GM18499 (cell line): ENCODE results near the gene NR4A2.

Source experiments
- ATAC-seq: cut with Tn5 transposase; IDR thresholded peaks from one replicate; pipeline ENCODE4 v1.9.1; 2021; ENCODE audit warnings: moderate number of reproducible peaks; ENCODE audit not compliant: insufficient read depth, unreplicated experiment

NR4A2 gene

DNA sequence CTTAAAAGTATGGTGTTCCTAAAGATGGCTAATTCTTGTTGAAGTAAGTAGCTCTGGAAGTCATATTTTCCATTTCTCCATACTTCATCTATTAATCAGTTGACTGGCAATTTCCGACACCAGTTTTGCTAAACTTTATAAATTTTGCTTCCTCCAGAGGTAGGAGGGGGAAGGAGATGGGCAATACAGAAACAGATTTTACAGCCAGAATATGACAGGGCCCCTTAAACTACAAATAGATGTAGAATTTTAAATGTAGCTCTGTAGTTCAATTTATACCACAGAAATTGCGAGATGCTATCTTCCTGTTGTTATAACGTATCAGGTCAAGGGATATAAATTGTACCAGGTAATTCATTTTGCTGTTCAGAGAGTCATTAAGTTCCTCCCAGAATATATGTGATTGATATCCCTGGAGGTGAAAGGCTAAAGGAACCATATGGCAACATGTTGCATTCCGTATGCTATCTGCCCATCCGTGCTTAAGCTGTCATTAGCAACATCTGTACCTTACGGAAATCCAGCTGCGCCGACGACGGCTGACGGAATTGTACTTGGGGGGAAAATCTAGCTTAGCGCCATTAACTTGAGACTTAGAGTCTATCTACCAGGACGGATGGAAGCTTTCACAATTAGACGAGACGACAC, 8.4 kb upstream of the NR4A2 start:
- no peak for ATAC-seq

DNA sequence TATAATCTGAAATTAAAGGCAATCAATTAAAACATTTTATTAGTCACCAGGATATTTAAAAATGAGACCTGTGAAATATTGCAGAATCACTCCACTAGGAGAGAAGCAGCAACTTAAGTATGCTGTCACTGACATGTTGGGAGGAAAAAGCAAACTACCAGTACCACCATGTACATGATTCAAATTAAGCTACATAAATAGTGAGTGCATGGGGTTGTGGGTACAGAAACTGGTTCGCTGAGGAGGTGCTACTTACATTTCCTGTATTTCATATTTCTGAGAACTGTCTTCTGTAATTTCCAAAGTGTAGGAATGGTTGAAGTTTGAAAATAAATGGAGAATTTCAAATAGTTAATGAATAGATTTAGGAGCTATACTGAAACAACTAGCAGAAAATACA, 7.9 kb upstream of the NR4A2 start:
- no peak for ATAC-seq

DNA sequence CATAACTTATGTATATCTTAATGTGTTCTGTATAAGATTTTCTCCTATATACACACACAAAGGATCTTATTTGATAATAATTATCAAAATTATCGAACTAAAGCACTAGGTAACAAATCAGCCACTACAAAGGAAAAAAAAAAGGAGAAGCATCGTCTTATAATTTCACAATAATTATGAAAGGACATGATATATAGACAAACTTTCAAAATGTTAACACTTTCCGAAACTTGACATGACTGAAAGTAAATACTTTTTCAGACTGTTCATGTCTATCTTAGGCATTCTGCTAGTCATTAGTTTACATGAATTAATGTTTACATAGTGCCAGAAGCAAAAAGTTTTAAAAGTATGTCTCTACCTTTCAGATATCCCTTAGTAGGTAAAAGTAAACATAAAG, 7.3 kb upstream of the NR4A2 start:
- ATAC-seq: no peak

DNA sequence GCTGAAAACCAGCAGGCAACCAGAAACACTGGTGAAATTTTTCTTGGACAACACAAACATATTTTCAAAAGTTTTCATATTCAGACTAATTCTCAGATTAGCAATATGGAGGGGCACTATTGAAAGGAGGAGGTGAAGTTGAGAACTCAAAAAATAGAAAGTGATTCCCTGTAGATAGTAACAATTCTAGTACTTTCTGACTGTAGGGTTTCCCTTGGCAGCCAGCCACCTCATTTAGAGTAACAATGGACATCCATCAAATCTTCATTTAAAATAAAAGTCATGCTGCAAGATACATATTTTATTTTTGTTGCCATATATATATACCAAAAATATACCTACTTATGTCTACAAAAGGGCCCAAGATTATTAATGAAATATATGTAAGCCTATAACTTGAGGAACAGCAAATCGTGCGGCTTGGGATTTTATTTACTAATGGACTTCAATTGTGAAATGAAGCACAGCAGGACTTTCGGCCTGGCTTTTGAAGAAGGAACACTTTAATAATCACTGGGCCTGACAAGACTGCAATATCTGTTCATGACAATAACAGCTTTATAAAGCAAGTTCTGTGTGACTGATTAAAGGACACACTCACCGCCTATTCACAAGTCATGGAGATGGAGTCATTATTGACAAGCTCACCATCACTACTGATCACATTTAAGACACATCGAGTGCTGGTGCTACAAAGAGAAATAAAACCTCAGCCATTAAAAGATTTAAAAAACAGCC, 6.8 kb upstream of the NR4A2 start:
- no peak for ATAC-seq

DNA sequence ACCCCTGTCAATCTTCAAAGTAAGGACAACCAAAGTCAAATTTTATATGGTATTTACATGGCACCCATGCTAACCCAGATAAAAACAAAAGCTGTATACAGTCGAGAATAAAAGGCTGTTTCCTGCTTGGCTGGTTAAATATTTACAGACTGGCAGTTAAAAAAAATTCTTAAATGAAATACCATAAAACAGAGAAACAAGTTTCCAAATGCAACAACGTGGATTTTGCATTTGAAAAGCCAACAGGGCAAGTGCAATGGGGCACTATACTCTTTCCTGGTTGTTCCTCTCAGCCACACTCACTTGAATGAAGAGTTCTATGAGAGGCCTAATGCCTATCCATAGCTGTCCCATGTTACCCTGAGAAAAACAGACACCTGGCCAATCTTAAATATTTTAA, 6.1 kb upstream of the NR4A2 start:
- ATAC-seq: no peak

DNA sequence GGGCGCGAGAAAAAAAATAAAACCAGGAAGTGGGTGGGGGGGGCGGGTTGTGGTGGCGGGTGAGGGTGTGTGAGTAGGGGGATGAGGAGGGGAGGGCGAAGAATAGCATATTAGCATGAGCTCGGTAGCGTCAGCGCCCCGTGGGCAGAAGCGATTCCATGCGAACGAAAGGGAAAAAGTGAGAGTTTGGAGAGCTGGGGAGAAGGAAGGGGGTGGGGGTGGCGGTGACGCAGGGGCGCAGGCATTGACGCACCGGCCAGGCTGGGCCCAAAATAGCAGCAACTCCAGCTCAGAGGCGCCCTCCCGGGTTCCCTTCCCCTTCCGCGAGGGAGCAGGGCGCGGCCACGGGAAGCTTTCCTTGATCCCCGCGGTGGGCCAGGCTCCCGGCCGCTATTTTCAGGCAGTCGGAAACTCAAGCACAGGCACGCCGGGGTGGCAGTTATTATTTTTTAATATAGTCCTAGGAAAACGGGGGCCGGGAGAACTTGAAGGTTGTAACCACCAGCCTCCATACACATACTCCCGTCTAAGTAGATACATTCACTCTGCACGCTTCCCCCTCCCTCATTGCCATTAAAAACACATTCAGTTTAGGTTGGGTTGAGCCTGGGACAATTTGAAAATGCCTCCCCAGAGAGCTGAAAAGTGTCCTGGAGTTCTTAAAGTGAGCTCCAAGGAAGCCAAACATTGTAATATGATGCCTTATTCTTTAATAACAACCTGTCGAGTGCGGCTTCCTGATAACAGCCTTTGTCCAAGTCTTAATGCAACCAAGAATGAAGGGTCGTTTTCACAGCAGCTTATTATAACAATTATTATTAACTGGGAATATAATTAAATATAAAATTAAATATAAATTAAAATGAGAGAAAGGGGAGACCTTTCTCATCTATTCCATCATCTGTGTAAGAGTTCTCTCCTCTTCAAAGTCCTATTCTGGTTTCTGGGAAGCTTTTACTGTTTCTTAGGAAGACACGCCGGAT, 2.3 kb upstream of the NR4A2 start:
- no peak for ATAC-seq

DNA sequence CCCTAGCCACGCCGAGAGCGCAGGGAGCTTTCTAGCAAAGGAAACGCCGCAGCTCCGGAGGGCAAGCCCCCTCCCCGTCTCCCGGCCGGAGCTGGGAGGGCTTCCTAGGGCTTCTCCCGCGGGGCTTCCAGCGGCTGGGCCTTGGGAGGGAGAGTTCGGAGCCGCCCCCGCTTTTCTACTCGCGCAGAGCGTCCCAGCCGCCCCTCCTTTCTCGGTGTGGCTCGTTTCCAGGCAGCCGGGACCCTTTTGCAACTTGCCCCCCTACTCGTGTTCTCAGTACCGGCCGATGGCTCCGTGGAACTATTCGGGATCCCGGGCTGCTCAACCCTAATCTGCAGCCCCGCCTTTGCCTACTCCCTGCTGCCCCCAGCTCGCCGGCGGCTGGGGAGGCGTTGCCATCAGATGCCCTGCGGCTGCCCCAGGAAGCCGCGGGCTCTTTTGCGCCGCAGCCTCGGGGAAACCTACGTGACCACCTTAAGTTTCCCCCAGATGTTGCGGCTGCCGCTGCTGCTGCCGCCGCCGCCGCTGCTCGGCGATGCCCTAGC, 1.5 kb upstream of the NR4A2 start:
- no peak for ATAC-seq

DNA sequence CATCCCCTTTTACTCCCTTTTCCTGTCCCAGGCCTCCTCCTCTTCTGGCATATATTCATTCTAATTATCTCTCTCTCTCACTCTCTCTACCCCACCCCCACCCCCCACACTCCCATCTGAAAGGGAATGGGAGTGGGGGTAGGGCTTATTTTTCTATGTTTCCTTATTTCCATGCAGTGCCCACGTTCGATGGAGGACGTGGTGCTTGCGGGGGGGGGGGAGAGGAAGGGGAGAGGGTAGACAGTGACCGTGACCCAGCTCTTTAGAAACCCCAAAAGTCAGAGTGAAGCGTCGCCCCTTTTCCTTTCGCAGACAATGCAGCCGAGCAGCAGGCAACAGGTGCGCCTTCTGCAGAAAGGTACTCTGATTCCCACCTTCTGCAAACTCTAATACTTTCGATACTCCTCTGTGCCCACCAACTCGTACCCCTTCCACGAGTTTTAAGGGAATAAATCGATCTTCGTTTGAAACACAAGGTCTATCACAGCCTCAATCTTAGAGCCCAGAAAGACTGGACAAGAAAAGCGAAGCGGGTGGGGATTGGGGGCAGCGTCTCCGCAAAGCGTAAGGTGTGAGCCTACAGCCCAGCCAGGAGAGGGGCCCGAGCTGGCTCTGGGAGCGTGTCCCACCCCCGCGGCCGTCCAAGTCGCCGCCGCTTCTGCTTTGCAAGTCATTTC, 891 bp upstream of the NR4A2 start:
- no peak for ATAC-seq

DNA sequence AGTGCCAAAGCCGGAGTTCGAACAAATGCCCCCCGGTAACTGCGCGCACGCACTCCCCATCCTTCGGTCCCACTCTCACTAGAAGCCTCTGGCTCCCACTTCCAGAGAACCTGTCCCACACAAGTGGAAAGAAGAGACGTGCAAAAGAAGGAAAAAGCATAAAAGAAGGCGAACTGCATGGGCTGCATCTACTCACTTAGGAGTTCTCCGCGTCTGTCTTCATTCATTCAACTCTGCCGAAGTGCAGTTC, 312 bp downstream of the NR4A2 start:
- peak; percentile 1 for ATAC-seq

DNA sequence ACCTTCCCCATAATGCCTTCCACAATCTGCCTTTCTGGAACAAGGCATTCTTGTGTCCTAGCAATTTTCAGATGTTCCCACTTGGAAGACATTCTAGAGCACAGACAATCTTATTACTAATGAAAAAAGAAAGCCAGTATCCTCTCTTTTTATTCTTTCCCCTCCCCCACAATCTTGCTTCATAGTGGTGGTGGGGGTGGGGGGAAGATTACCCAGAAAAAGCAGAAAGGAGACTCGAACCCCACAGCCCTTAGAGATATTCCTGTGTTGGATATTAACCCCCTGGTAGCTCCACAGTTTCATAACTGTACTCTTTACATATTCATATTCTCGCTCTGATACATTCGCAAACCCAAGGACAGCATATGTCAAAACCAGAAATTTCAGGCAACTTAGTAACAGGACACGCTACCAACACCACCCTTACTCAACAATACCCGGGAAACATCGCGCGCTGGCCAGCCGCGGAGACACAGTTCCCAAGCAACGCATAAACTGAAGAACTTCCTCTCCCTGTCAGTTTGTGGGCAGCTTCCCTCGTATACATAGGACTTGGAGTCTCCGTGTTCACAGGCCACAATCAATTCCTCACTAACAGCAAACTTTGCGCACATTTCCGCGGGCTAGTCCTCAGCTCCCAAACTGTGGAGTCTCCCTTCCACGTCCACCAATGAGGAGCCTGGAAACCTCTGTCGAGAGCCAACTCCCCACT, 793 bp downstream of the NR4A2 start:
- no peak for ATAC-seq

DNA sequence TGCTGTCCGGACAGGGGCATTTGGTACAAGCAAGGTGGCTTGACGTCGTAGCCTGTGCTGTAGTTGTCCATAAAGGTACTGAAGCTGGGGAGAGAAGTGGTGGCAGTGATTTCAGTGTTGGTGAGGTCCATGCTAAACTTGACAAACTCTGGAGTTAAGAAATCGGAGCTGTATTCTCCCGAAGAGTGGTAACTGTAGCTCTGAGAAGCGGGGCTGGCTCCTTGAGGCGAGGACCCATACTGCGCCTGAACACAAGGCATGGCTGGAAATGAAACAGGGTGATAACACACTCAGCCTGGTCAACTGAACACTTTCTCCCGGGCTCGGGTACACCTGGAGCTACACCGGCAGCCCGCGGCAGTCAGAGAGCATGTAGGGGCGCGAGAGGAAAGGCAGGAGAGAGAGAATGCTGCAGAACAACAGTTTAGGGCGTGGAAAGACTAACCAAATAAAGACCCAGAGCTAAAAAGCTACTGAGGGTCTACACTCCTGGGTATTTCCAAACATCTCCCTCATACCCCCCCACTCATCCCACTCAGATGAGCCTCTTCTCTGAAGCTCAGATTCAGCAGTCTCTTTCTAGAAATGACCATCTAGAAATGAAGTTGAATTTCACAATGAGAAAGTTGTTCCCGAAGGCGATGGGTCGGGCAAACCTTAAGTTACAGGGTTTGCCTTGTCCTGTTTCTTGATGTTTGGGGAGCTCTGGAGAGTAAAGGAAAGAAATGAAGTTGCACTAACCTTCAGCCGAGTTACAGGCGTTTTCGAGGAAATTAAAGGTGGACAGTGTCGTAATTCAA, 2.4 kb downstream of the NR4A2 start:
- no peak for ATAC-seq

DNA sequence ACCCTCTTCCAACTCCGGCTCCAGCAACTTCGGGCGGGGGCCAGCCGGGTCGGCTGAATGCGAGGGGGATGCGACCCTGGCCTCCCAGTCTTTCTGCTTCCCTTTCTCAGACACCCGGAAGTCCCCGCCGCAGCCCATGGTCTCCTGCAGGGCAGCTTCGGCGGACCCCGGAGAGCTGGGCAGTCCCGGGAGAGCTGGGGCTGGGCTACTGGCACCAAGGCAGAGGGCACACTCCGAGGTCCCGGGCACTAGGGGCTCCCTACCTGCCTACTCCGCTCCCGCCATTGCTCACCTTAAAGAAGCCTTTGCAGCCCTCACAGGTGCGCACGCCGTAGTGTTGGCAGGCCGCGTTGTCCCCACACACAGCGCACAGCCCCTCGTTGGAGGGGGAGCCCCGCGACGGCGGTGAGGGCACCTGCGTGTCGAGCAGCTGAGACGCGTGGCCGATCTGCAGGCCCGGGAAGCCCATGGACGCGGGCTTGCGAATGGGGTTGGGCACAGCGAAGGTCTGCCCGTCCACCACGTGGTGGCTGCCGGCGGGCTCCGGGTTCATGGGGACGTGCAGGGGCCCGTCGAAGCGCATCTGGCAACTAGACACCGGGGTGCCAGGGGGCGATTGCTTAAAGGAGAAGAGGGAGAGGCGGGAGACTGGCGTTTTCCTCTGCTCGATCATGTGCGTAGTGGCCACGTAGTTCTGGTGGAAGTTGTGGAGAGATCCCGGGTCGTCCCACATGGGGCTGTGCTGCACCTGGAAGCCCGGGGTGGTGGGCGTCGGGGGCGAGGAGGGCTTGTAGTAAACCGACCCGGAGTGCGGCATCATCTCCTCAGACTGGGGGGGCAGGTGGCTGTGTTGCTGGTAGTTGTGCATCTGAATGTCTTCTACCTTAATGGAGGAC, 3.2 kb downstream of the NR4A2 start:
- no peak for ATAC-seq

DNA sequence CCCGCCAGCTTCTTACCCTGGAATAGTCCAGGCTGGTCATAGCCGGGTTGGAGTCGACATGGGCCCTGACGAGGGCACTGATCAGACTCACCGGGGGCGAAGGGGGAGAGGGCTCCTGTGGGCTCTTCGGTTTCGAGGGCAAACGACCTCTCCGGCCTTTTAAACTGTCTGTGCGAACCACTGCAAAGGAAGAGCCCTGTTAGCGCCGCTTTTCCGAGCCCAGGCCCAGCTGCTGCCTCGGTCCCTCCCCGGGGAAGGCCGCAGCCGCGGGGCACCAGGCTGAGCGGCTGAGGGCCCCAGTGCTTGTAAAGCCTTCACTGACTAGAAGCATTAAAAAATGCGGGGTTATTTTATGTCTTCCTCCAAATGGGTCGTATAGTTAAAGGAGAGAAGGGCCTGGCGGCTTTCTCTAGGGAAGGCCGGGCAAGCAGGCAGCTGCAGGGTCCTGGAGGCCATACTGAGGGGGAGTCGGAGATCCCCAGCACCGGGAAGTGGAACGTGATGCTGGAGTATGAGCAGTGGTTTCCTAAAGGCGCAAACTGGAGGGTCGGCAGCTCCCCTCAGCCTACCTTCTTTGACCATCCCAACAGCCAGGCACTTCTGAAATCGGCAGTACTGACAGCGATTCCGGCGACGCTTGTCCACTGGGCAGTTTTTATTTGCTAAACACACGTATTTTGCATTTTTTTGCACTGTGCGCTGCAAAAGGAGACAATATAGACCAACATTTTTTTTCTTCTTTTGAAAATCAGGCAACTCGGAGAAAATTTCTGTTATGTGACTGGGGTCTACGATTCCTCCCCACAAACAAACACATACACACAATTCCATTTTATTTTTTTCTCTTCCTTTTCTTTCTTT, 4.5 kb downstream of the NR4A2 start:
- ATAC-seq: no peak

DNA sequence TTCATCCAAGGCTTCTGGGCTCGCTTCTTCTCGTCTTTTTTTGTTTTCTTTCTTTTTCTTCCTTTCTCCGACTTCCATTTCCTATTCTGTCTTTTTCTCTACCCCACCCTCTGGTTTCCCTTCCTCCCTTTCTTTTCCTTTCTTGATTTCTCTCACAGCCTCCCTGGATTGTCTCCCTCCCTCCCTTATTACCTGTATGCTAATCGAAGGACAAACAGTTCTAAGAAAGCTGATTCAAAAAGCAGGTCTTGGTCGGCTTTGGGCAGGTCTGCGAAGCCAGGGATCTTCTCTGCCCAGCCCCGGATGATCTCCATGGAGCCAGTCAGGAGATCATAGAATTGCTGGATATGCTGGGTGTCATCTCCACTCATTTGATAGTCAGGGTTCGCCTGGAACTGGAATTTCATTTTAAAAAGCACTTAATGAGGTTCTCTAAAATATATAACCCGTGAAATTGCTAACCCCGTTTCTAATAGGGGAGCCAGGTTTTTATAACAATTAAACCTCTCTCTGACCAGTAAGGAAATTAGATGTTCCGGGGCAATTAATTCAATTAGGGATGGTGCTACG, 5.9 kb downstream of the NR4A2 start:
- ATAC-seq: no peak

DNA sequence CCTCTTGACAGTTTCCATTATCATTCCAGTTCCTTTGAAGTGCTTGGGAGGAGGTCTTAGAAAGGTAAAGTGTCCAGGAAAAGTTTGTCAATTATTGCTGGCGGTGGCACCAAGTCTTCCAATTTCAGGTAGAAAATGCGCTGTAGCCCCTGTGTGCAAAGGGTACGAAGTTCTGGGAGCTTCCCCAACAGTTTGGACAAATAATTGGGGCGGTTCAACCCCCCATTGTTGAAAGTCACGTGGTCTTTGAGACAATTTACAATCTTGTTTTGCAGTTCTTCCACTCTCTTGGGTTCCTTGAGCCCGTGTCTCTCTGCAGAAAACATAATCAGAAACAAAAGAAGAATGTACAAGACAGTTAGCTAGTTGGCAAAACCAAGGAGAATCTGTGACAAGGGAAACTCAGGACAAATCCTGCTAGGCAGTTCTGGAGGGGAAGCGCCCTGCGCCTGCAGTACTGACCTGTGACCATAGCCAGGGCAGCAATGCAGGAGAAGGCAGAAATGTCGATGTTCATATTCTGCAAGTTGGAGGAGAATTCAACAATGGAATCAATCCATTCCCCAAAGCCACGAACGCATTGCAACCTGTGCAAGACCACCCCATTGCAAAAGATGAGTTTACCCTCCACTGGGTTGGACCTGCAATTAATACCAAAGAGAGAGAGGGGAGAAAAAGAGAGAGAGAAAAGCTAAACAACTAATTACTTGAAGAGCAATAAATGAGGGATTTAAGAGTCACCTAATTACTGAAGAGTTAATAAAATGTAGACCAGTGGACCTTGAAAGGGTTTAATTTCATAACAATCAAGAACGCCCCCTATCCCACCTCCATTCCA, 6.6 kb downstream of the NR4A2 start:
- no peak for ATAC-seq

DNA sequence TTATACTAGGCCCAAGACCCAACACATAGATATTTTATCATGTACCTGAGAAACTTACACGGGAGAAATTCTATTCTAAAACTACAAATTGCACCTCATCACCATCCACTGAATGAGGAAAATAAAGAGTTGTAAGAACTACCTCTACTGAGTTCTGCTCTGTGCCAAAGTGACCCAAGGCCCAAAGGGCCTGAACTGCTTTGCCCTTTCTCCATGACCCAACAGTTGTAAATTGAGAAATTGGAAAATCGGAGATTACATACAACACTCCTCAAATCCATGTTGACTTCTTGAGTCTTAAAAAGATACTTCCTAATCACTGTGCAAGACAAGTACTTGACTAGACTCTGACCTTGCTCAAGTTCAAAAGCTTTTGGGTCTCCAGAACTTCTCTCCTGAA, 8.8 kb downstream of the NR4A2 start:
- ATAC-seq: no peak
